H1 (cell line): Measurements from ENCODE around the gene CACNA1A. TPM values are rescaled to one million over a fixed set of nuclear protein-coding genes. Genes with fewer than 3 reads are reported as not detected.

Experiments
- BACH1 ChIP-seq: IDR thresholded peaks from 2 replicates; pipeline ENCODE4 v1.6.1; 2012; ENCODE audit warnings: low read length, improper control_type of control experiment
- CBX8 ChIP-seq: fragments of 300-800, 300-1000 bp; sonication (generic); IDR thresholded peaks from 2 replicates; pipeline ENCODE4 v1.7.1; 2016; ENCODE audit warnings: low read depth, low read length, borderline replicate concordance
- EZH2 ChIP-seq: fragments of 200-600 bp; sonication (generic); IDR thresholded peaks from 2 replicates; pipeline ENCODE4 v1.7.1; 2012; ENCODE audit warnings: low read depth, mild to moderate bottlenecking, moderate library complexity, low read length, inconsistent platforms; ENCODE audit not compliant: severe bottlenecking
- MAX ChIP-seq: IDR thresholded peaks from 2 replicates; pipeline ENCODE4 v1.6.1; 2012; ENCODE audit warnings: inconsistent platforms
- SIN3A ChIP-seq, 2 experiments: IDR thresholded peaks in 1 of 2; conservative IDR thresholded peaks in 1 of 2; 2 replicates each; pipeline ENCODE4 v1.6.1; 2011 to 2012; ENCODE audit warnings: low read length in 2 of 2, improper control_type of control experiment in 1 of 2, low read depth in 1 of 2, mild to moderate bottlenecking in 1 of 2
- SP4 ChIP-seq: IDR thresholded peaks from 2 replicates; pipeline ENCODE4 v1.6.1; 2012; ENCODE audit warnings: low read length, inconsistent platforms
- SRF ChIP-seq: IDR thresholded peaks from 2 replicates; pipeline ENCODE4 v1.6.1; 2011; ENCODE audit warnings: mild to moderate bottlenecking, low read depth, low read length, moderate library complexity
- TAF7 ChIP-seq: optimal IDR thresholded peaks from 2 replicates; pipeline ENCODE3; 2011; ENCODE audit warnings: low read depth, mild to moderate bottlenecking, inconsistent platforms, low read length, moderate library complexity, borderline replicate concordance
- polyA plus RNA-seq, 7 experiments: library from polyadenylated mRNA; depleted of rRNA in 3 of 7; stranded (reverse) in 5 of 7; unstranded in 2 of 7; fragments of >200 nt in 5 of 7; fragments of 200-250 nt in 2 of 7; gene quantifications; 1 replicate in 5 of 7; 2 replicates in 1 of 7; 4 replicates in 1 of 7; pipeline versions ENCODE4 v1.2.1 to v1.2.3, GENCODE V29; 2011 to 2013; ENCODE audit warnings: missing spikeins in 2 of 7, mixed read lengths in 2 of 7
- total RNA-seq: library from RNA; stranded (reverse); fragmentation: NEBNext Ultra II Directional; extraction: Animal tissue kit (Norgen Biotek cat#: 25700); gene quantifications from 2 replicates; pipeline ENCODE4 v1.2.1, GENCODE V29; 2021

CACNA1A gene
- total and polyA plus RNA-seq, 2 of the 8 experiments (the other 6 are each of a cell fraction or from before 2014, with no cell fraction given), result 10.7 to 25.3 TPM

GRCh38 chr19:13297023-13297422 is 209.3 kb downstream of the CACNA1A start (continued):
- TF ChIP-seq SP4 (no peak), EZH2 (no peak), SRF (no peak), MAX (no peak), SIN3A (conservative IDR thresholded peaks at IDR 0.05 in 1 of 2, IDR thresholded peaks at IDR 0.05 in 1 of 2; ENCODE audit: low read depth in 1 of 2, low read length in 2 of 2) (no peak), TAF7 (no peak), BACH1 (no peak), CBX8 (no peak)
- TF ChIP-seq, all 59 proteins: peak for 0
